GM15510 (cell line): ENCODE results near the gene GCH1.

Experiments
- POLR2A ChIP-seq: IDR thresholded peaks from 3 replicates; pipeline ENCODE4 v1.6.1; 2011; ENCODE audit warnings: borderline replicate concordance; ENCODE audit not compliant: insufficient read length; ENCODE audit errors: extremely low read depth

Gene GCH1

GRCh38 chr14:54881761-54882401 lies 20.7 kb downstream of the GCH1 start:
- no peak for TF ChIP-seq POLR2A

- TF ChIP-seq POLR2A, result no peak
These were observed 21.3 kb downstream of the GCH1 start for GRCh38 chr14:54881235-54881760.

- no peak for TF ChIP-seq POLR2A
These were observed 25.0 kb downstream of the GCH1 start for GRCh38 chr14:54877703-54878021.

- TF ChIP-seq POLR2A, result no peak
These were observed 25.5 kb downstream of the GCH1 start for GRCh38 chr14:54877015-54877702.

GRCh38 chr14:54867011-54867410 lies 35.6 kb downstream of the GCH1 start:
- TF ChIP-seq POLR2A, result no peak

GRCh38 chr14:54866588-54866987 lies 36.0 kb downstream of the GCH1 start:
- TF ChIP-seq POLR2A, result no peak

- TF ChIP-seq POLR2A, result no peak
These were observed 38.1 kb downstream of the GCH1 start for GRCh38 chr14:54864526-54864925.

- TF ChIP-seq POLR2A, result no peak
These were observed 44.8 kb downstream of the GCH1 start for GRCh38 chr14:54857830-54858269.

- no peak for TF ChIP-seq POLR2A
These were observed 46.5 kb downstream of the GCH1 start for GRCh38 chr14:54856152-54856551.

GRCh38 chr14:54854181-54854580 lies 48.4 kb downstream of the GCH1 start:
- TF ChIP-seq POLR2A, result no peak

- TF ChIP-seq POLR2A, result no peak
These were observed 49.3 kb downstream of the GCH1 start for GRCh38 chr14:54853339-54853738.

- no peak for TF ChIP-seq POLR2A
These were observed 50.4 kb downstream of the GCH1 start for GRCh38 chr14:54852215-54852614.

- no peak for TF ChIP-seq POLR2A
These were observed 53.7 kb downstream of the GCH1 start for GRCh38 chr14:54848910-54849309.

GRCh38 chr14:54845641-54846040 lies 57.0 kb downstream of the GCH1 start:
- TF ChIP-seq POLR2A, result no peak

GRCh38 chr14:54844479-54844878 lies 58.1 kb downstream of the GCH1 start:
- TF ChIP-seq POLR2A, result no peak

- TF ChIP-seq POLR2A, result no peak
These were observed 61.8 kb downstream of the GCH1 start for GRCh38 chr14:54840798-54841197.
